ENCODE results near the gene C1orf174. TPM values are rescaled to one million over a fixed set of nuclear protein-coding genes. Genes with fewer than 3 reads are reported as not detected.

Gene C1orf174
- total RNA-seq, 1 experiment from 2014 or later, result 21.1 TPM

DNA sequence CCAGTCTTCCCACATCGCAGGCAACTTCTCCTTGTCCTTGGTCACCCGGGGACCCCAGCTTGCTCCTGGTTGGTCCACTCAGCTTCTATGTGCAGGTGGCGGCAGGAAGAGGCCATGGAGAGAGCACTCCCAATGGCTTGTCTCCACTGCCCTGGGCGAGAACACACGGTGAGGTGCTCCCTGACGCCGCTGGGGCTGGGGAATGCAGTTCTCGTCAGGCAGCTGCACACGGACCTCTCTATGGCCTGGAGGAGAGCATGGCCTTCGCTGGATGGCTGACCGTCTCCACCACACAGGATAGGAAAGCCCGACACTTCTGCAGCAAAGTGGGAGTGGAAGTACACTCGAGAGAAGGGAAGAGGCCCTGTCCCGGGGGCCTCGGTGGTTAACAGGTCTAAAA, 11.8 kb downstream of the C1orf174 start:
- peaks cover 23% of the 10 kb centered on the region for H3K36me3 Mint-ChIP-seq (ENCODE audit: insufficient read depth, unreplicated experiment)
- no peaks in the 10 kb centered on the region for H3K4me1 Mint-ChIP-seq (ENCODE audit: low read depth, unreplicated experiment)
- CTCF ChIA-PET, result no interaction called here
- no peak overlapping the region for H3K27ac Mint-ChIP-seq (ENCODE audit: unreplicated experiment)
- H3K9me3 Mint-ChIP-seq (ENCODE audit: low read depth, unreplicated experiment), result no peaks in the 10 kb centered on the region
- BruUV-seq (replicated peaks), result no TSS peak
- no peak overlapping the region for H3K4me3 Mint-ChIP-seq (ENCODE audit: low read depth, unreplicated experiment)
- TF ChIP-seq, protein P1, sequence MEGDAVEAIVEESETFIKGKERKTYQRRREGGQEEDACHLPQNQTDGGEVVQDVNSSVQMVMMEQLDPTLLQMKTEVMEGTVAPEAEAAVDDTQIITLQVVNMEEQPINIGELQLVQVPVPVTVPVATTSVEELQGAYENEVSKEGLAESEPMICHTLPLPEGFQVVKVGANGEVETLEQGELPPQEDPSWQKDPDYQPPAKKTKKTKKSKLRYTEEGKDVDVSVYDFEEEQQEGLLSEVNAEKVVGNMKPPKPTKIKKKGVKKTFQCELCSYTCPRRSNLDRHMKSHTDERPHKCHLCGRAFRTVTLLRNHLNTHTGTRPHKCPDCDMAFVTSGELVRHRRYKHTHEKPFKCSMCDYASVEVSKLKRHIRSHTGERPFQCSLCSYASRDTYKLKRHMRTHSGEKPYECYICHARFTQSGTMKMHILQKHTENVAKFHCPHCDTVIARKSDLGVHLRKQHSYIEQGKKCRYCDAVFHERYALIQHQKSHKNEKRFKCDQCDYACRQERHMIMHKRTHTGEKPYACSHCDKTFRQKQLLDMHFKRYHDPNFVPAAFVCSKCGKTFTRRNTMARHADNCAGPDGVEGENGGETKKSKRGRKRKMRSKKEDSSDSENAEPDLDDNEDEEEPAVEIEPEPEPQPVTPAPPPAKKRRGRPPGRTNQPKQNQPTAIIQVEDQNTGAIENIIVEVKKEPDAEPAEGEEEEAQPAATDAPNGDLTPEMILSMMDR (IDR thresholded peaks at IDR 0.05; ENCODE audit: unreplicated experiment), result no peak
- no peak for DNase-seq
- intact Hi-C loops (cut with micrococcal nuclease; ENCODE audit: unreplicated experiment), result no loop called here
- no peaks in the 10 kb centered on the region for H3K27me3 Mint-ChIP-seq (ENCODE audit: unreplicated experiment)

DNA sequence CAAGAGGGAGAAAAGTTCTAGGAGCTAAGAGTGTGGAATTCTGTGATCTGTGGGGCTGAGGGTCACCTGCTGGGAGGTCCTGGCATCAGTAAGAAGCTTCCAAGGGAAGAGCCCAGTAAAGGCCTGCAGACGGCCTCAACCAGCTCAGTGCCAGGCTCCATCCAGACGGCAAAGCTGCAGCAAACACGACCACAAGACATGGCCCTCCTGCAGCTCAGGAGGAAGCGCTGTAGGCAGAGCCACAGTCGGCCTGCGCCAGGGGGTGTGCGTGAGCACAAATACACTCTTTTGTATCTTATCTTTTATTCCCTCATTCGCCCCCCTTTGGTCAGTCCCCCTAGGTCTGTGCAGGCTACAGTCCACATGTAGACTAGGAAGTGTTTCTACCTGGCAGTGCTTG, 13.4 kb downstream of the C1orf174 start:
- CTCF ChIA-PET, result no interaction called here
- no peaks in the 10 kb centered on the region for H3K4me1 Mint-ChIP-seq (ENCODE audit: low read depth, unreplicated experiment)
- peaks cover 27% of the 10 kb centered on the region for H3K36me3 Mint-ChIP-seq (ENCODE audit: insufficient read depth, unreplicated experiment)
- TF ChIP-seq, protein P1 (IDR thresholded peaks at IDR 0.05; ENCODE audit: unreplicated experiment), result no peak
- no peak overlapping the region for H3K4me3 Mint-ChIP-seq (ENCODE audit: low read depth, unreplicated experiment)
- no peaks in the 10 kb centered on the region for H3K9me3 Mint-ChIP-seq (ENCODE audit: low read depth, unreplicated experiment)
- H3K27me3 Mint-ChIP-seq (ENCODE audit: unreplicated experiment), result no peaks in the 10 kb centered on the region
- intact Hi-C loops (cut with micrococcal nuclease; ENCODE audit: unreplicated experiment), result no loop called here
- BruUV-seq (replicated peaks), result no TSS peak
- no peak for DNase-seq
- no peak overlapping the region for H3K27ac Mint-ChIP-seq (ENCODE audit: unreplicated experiment)

DNA sequence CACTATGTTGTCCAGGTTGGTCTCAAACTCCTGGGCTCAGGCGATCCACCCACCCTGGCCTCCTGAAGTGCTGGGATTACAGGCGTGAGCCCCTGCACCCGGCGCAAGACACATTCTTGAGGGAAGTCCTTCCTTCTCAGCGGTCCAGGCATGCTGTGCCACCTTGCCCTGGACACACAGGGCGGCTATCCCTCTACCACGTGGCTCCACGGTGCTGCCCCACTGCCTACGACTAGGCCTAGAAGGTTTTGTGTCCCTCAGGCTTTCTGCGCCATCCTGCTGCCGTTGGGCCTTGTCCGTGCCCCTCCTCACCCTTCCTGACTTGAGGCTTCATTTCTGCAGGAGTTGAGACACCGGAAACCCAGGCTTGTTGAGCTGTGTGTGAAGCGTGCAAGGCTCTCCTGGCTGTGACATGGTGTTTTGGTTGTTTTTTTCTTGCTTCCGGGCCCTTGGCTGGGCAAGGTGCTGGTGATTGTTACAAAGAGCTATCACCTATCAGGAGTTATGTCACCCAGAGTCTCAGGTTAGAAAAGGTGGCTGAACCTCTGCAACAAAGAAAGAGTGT, 13.9 kb downstream of the C1orf174 start:
- peaks cover 27% of the 10 kb centered on the region for H3K36me3 Mint-ChIP-seq (ENCODE audit: insufficient read depth, unreplicated experiment)
- TF ChIP-seq, protein P1 (IDR thresholded peaks at IDR 0.05; ENCODE audit: unreplicated experiment), result no peak
- CTCF ChIA-PET, result no interaction called here
- BruUV-seq (replicated peaks), result no TSS peak
- DNase-seq, result no peak
- no peaks in the 10 kb centered on the region for H3K27me3 Mint-ChIP-seq (ENCODE audit: unreplicated experiment)
- H3K4me1 Mint-ChIP-seq (ENCODE audit: low read depth, unreplicated experiment), result no peaks in the 10 kb centered on the region
- H3K27ac Mint-ChIP-seq (ENCODE audit: unreplicated experiment), result no peak overlapping the region
- intact Hi-C loops (cut with micrococcal nuclease; ENCODE audit: unreplicated experiment), result no loop called here
- H3K9me3 Mint-ChIP-seq (ENCODE audit: low read depth, unreplicated experiment), result no peaks in the 10 kb centered on the region
- H3K4me3 Mint-ChIP-seq (ENCODE audit: low read depth, unreplicated experiment), result no peak overlapping the region

DNA sequence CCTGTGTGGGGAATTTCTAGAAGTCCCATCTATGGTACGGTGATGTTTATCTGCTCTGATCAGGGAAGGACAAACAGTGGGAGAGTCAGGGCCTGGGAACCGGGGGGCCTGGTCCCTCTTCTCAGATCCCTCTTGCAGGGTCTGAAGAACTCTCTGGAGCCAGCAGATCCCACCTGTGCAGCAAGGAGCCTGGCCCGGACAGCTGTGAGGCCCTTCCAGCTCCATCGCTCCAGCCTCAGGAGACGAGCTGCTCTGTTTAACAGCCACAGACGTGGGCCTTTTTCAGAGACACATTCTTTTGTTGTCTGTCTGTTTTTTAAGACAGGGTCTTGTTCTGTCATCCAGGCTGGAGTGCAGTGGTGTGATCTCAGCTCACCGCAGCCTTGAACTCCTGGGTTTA, 14.5 kb downstream of the C1orf174 start:
- Mint-ChIP-seq H3K4me3 (ENCODE audit: low read depth, unreplicated experiment) (no peak overlapping the region), H3K27me3 (ENCODE audit: unreplicated experiment) (no peaks in the 10 kb centered on the region), H3K36me3 (ENCODE audit: insufficient read depth, unreplicated experiment) (peaks cover 27% of the 10 kb centered on the region), H3K27ac (ENCODE audit: unreplicated experiment) (no peak overlapping the region), H3K9me3 (ENCODE audit: low read depth, unreplicated experiment) (no peaks in the 10 kb centered on the region), H3K4me1 (ENCODE audit: low read depth, unreplicated experiment) (no peaks in the 10 kb centered on the region)
- intact Hi-C loops (cut with micrococcal nuclease; ENCODE audit: unreplicated experiment), result no loop called here
- no peak for DNase-seq
- no TSS peak for BruUV-seq (replicated peaks)
- CTCF ChIA-PET, result no interaction called here
- TF ChIP-seq, protein P1 (IDR thresholded peaks at IDR 0.05; ENCODE audit: unreplicated experiment), result no peak

Measured in Calu3 (cell line).